Measurements from ENCODE around the gene RNPEPL1.

The RNPEPL1 gene

DNA sequence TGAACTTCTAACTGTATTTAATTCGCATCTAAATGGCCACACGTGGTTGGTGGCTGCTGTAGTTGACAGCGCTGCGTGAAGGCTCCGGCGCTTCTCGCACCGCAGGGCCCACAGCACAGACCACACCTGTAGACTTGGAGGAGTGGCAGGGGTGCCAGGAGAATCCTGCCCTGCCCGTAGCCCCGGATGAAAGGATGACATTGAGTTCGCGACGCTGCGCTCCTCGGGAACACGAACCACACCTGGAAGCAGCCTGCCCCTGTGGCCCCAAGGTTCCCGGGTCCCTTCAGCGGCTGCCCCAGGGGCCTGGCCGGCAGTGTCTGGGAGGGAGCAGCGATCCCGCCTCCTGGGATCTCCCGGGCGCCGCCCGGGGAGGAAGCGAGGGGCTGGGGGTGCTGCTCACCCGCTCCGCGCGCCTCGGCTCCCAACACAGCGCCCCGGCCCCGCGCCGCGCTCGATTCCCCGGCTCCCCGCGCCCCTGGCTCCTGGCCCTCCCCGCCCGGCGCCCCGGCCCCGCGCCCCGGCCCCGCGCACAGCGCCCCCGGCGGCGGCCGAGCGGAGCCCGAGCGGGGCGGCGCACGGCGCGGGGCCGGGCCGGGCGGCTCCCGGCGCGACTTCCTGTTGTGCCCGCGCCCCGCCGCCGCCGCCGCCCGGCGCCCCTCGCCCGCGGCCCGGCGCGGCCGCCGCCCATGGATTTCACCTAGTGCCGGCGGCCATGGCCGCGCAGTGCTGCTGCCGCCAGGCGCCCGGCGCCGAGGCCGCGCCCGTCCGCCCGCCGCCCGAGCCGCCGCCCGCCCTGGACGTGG is at the start of gene RNPEPL1:
Gene RNPEPL1 (plus strand): TSS at position 613 of the 806 bp plus-strand sequence. CDS start 103 bp downstream, at position 716.
- TF ChIP-seq, protein P1, sequence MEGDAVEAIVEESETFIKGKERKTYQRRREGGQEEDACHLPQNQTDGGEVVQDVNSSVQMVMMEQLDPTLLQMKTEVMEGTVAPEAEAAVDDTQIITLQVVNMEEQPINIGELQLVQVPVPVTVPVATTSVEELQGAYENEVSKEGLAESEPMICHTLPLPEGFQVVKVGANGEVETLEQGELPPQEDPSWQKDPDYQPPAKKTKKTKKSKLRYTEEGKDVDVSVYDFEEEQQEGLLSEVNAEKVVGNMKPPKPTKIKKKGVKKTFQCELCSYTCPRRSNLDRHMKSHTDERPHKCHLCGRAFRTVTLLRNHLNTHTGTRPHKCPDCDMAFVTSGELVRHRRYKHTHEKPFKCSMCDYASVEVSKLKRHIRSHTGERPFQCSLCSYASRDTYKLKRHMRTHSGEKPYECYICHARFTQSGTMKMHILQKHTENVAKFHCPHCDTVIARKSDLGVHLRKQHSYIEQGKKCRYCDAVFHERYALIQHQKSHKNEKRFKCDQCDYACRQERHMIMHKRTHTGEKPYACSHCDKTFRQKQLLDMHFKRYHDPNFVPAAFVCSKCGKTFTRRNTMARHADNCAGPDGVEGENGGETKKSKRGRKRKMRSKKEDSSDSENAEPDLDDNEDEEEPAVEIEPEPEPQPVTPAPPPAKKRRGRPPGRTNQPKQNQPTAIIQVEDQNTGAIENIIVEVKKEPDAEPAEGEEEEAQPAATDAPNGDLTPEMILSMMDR (conservative IDR thresholded peaks at IDR 0.05; ENCODE audit: low read depth, low read length): no peak; the same call in 1 of the 2 replicates
- Histone ChIP-seq H3K36me3 (ENCODE audit: insufficient read depth) (no peaks in the 10 kb centered on the region), H3K4me1 (ENCODE audit: low read depth, poor library complexity, severe bottlenecking) (peaks cover 39% of the 10 kb centered on the region), H2AFZ (ENCODE audit: low read depth) (peak within 1 kb of the TSS; percentile 52; the same call in 1 of the 2 replicates), H3K4me3 (IDR thresholded peaks at IDR 0.05; ENCODE audit: insufficient read depth, low read depth, low read length) (peak within 1 kb of the TSS; percentile 78), H4K20me1 (ENCODE audit: insufficient read depth) (no peaks in the 10 kb centered on the region), H3K9ac (peak within 1 kb of the TSS; percentile 70), H3K4me2 (peak within 1 kb of the TSS; percentile 68), H3K27me3 (ENCODE audit: insufficient read depth, low read depth) (no peaks in the 10 kb centered on the region), H3K27ac (peak within 1 kb of the TSS; percentile 64), H3K79me2 (ENCODE audit: insufficient read depth, low read depth) (peaks cover 29% of the 10 kb centered on the region)

DNA sequence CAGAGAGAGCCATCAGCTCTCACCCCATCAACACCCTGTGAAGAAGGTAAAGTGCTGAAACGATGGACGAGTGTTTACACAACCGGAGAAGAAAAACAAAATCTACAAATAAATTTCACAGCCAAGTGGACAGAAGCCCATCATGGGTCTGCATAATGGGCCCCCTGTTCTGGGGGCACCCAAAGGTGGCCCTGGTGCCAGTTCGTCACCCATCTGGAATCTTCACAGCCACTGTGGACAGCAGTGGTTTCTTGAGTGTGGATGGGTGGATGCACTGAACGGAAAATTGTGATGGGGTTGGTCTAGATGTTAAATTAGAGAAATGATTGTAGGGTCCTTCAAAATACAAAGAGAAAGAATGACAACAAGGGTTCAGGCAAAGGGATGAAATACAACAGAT is 49.3 kb upstream of the RNPEPL1 start:
- no peak overlapping the region for H3K4me2 ChIP-seq
- H3K27ac ChIP-seq: no peak overlapping the region
- H3K36me3 ChIP-seq (ENCODE audit: insufficient read depth): no peaks in the 10 kb centered on the region
- TF ChIP-seq, protein P1 (conservative IDR thresholded peaks at IDR 0.05; ENCODE audit: low read depth, low read length): no peak
- H3K4me3 ChIP-seq (IDR thresholded peaks at IDR 0.05; ENCODE audit: insufficient read depth, low read depth, low read length): no peak overlapping the region
- peaks cover 4% of the 10 kb centered on the region for H3K4me1 ChIP-seq (ENCODE audit: low read depth, poor library complexity, severe bottlenecking)
- no peaks in the 10 kb centered on the region for H3K27me3 ChIP-seq (ENCODE audit: insufficient read depth, low read depth)
- no peak overlapping the region for H3K9ac ChIP-seq
- no peaks in the 10 kb centered on the region for H4K20me1 ChIP-seq (ENCODE audit: insufficient read depth)
- no peak overlapping the region for H2AFZ ChIP-seq (ENCODE audit: low read depth)
- no peaks in the 10 kb centered on the region for H3K79me2 ChIP-seq (ENCODE audit: insufficient read depth, low read depth)

GRCh38 chr2:240519396-240520129 is 48.7 kb upstream of the RNPEPL1 start:
- H3K4me1 ChIP-seq (ENCODE audit: low read depth, poor library complexity, severe bottlenecking): no peaks in the 10 kb centered on the region
- H3K79me2 ChIP-seq (ENCODE audit: insufficient read depth, low read depth): no peaks in the 10 kb centered on the region
- no peak overlapping the region for H3K4me2 ChIP-seq
- TF ChIP-seq, protein P1 (conservative IDR thresholded peaks at IDR 0.05; ENCODE audit: low read depth, low read length): no peak
- no peak overlapping the region for H3K9ac ChIP-seq
- no peak overlapping the region for H3K27ac ChIP-seq
- no peaks in the 10 kb centered on the region for H3K36me3 ChIP-seq (ENCODE audit: insufficient read depth)
- H3K27me3 ChIP-seq (ENCODE audit: insufficient read depth, low read depth): no peaks in the 10 kb centered on the region
- H2AFZ ChIP-seq (ENCODE audit: low read depth): no peak overlapping the region
- no peak overlapping the region for H3K4me3 ChIP-seq (IDR thresholded peaks at IDR 0.05; ENCODE audit: insufficient read depth, low read depth, low read length)
- H4K20me1 ChIP-seq (ENCODE audit: insufficient read depth): no peaks in the 10 kb centered on the region

GRCh38 chr2:240520130-240520973 is 47.9 kb upstream of the RNPEPL1 start:
- no peaks in the 10 kb centered on the region for H3K36me3 ChIP-seq (ENCODE audit: insufficient read depth)
- H3K4me2 ChIP-seq: no peak overlapping the region

More at GRCh38 chr2:240520130-240520973, 47.9 kb upstream of the RNPEPL1 start:
- TF ChIP-seq, protein P1 (conservative IDR thresholded peaks at IDR 0.05; ENCODE audit: low read depth, low read length): no peak
- no peak overlapping the region for H3K9ac ChIP-seq
- H3K27me3 ChIP-seq (ENCODE audit: insufficient read depth, low read depth): no peaks in the 10 kb centered on the region
- no peaks in the 10 kb centered on the region for H3K79me2 ChIP-seq (ENCODE audit: insufficient read depth, low read depth)
- no peaks in the 10 kb centered on the region for H3K4me1 ChIP-seq (ENCODE audit: low read depth, poor library complexity, severe bottlenecking)
- H2AFZ ChIP-seq (ENCODE audit: low read depth): no peak overlapping the region
- no peak overlapping the region for H3K4me3 ChIP-seq (IDR thresholded peaks at IDR 0.05; ENCODE audit: insufficient read depth, low read depth, low read length)
- no peak overlapping the region for H3K27ac ChIP-seq
- no peaks in the 10 kb centered on the region for H4K20me1 ChIP-seq (ENCODE audit: insufficient read depth)
